ENCODE results near the gene SEMA4B. TPM values are rescaled to one million over a fixed set of nuclear protein-coding genes. Genes with fewer than 3 reads are reported as not detected.

SEMA4B gene
- total and polyA plus RNA-seq, 2 of the 8 experiments (the other 6 are each of a cell fraction or from before 2014, with no cell fraction given) = 42.7 to 43.0 TPM

- WGBS, 2 experiments (ENCODE audit: extremely low coverage in 1 of 2, insufficient coverage in 1 of 2, insufficient read length in 1 of 2, insufficient replicate concordance in 2 of 2, low coverage in 1 of 2, low lambda C conversion rate in 2 of 2, missing lambda C conversion rate in 1 of 2) = 95% methylated on average over 13 of the region's 15 CpGs; no CpG with 5 or more reads in 1 of the 2 experiments
- TF ChIP-seq GABPA (IDR thresholded peaks at IDR 0.05; ENCODE audit: borderline replicate concordance, insufficient read depth, low read length) (no peak), HDAC6 (IDR thresholded peaks at IDR 0.05; ENCODE audit: low read depth, low read length) (no peak), CBX5 (IDR thresholded peaks at IDR 0.05; ENCODE audit: low read depth, low read length) (no peak), SIN3A (conservative IDR thresholded peaks at IDR 0.05 in 1 of 2, IDR thresholded peaks at IDR 0.05 in 1 of 2; ENCODE audit: low read depth in 1 of 2, low read length in 2 of 2) (no peak), POU5F1 (IDR thresholded peaks at IDR 0.05; ENCODE audit: low read depth, low read length) (no peak), PHF8 (conservative IDR thresholded peaks at IDR 0.05; ENCODE audit: low read depth, low read length) (no peak), RXRA (IDR thresholded peaks at IDR 0.05; ENCODE audit: insufficient read depth, low read depth, low read length) (no peak), KDM1A (IDR thresholded peaks at IDR 0.05; ENCODE audit: borderline replicate concordance, low read length) (no peak), NANOG (IDR thresholded peaks at IDR 0.05; ENCODE audit: insufficient read depth, low read depth, low read length, poor library complexity, severe bottlenecking) (no peak), BACH1 (IDR thresholded peaks at IDR 0.05; ENCODE audit: low read length) (no peak), EP300 (IDR thresholded peaks at IDR 0.05; ENCODE audit: borderline replicate concordance in 1 of 2, low read depth in 2 of 2, low read length in 2 of 2) (no peak), POLR2AphosphoS5 (IDR thresholded peaks at IDR 0.05; ENCODE audit: low read depth, low read length) (no peak; the same call in 1 of the 2 replicates), TBP (IDR thresholded peaks at IDR 0.05; ENCODE audit: low read depth, low read length) (no peak)
- TF ChIP-seq, protein P1, sequence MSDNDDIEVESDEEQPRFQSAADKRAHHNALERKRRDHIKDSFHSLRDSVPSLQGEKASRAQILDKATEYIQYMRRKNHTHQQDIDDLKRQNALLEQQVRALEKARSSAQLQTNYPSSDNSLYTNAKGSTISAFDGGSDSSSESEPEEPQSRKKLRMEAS (IDR thresholded peaks at IDR 0.05) = no peak
These were observed 27.8 kb downstream of the SEMA4B start for GRCh38 chr15:90228960-90229359.

More at GRCh38 chr15:90228960-90229359, 27.8 kb downstream of the SEMA4B start:
- Histone ChIP-seq H3K4me2 (ENCODE audit: insufficient read depth in 1 of 2, low read depth in 2 of 2, low read length in 2 of 2) (no peak overlapping the region), H2AK5ac (ENCODE audit: low read depth, low read length) (no peak overlapping the region), H3K4ac (replicated peaks; ENCODE audit: insufficient read length, low read depth, low read length) (no peak overlapping the region), H3K56ac (replicated peaks; ENCODE audit: insufficient read length, low read depth, low read length) (no peak overlapping the region), H3K23me2 (ENCODE audit: low read depth, low read length) (peaks cover 5% of the 10 kb centered on the region), H3K36me3 (ENCODE audit: control insufficient read depth in 2 of 4, insufficient read depth in 4 of 4, low read length in 3 of 4) (peaks cover 9 to 41% (median 28%) of the 10 kb centered on the region in 4 experiments; a peak in 6 of 8 replicates), H3K4me3 (ENCODE audit: extremely low read depth in 1 of 4, insufficient read depth in 2 of 4, low read depth in 3 of 4, low read length in 4 of 4) (no peak overlapping the region), H4K20me1 (replicated peaks in 1 of 2; ENCODE audit: control insufficient read depth in 1 of 2, insufficient read depth in 2 of 2, low read length in 2 of 2) (peaks cover 0 to 6% of the 10 kb centered on the region in 2 experiments), H3K14ac (ENCODE audit: insufficient read length) (no peak overlapping the region), H2BK20ac (ENCODE audit: low read length) (no peak overlapping the region), H3K4me1 (replicated peaks in 1 of 4; ENCODE audit: control insufficient read depth in 3 of 4, insufficient read depth in 4 of 4, low read length in 3 of 4) (peaks cover 0 to 6% (median under 1%) of the 10 kb centered on the region in 4 experiments; a peak in 3 of 7 replicates), H2BK12ac (ENCODE audit: low read depth, low read length) (no peak overlapping the region), H3K9me3 (ENCODE audit: insufficient read depth in 2 of 2, low read depth in 1 of 2, low read length in 1 of 2) (no peaks in the 10 kb centered on the region), H2BK120ac (replicated peaks; ENCODE audit: low read depth, low read length) (no peak overlapping the region), H4K5ac (ENCODE audit: insufficient read length, low read depth, low read length) (no peak overlapping the region), H3K23ac (ENCODE audit: insufficient read length) (no peak overlapping the region), H3K79me1 (ENCODE audit: low read depth, low read length) (peaks cover 6% of the 10 kb centered on the region), H2BK15ac (ENCODE audit: low read length) (no peak overlapping the region), H3K27me3 (replicated peaks in 1 of 4; ENCODE audit: control insufficient read depth in 3 of 4, extremely low read depth in 1 of 4, insufficient read depth in 3 of 4, low read length in 3 of 4) (no peaks in the 10 kb centered on the region), H3K9ac (replicated peaks in 1 of 4; ENCODE audit: extremely low read depth in 1 of 4, low read depth in 3 of 4, low read length in 3 of 4) (no peak overlapping the region), H3K27ac (ENCODE audit: low read depth, low read length) (no peak overlapping the region), H4K8ac (ENCODE audit: extremely low read depth, insufficient read depth, low read length) (no peak overlapping the region), H2AFZ (ENCODE audit: low read length) (no peak overlapping the region), H3K79me2 (ENCODE audit: control insufficient read depth in 1 of 2, insufficient read depth in 2 of 2, low read length in 2 of 2) (no peaks in the 10 kb centered on the region), H3K18ac (ENCODE audit: extremely low read depth, low read length) (no peak overlapping the region), H2BK5ac (ENCODE audit: low read depth, low read length) (no peak overlapping the region), H4K91ac (replicated peaks; ENCODE audit: insufficient read length, low read length) (no peak overlapping the region)
- FAIRE-seq (no peak), DNase-seq (ENCODE audit: low read depth in 1 of 2, low spot score in 2 of 2) (no peak)
- POLR2A ChIA-PET (ENCODE audit: partially characterized antibody) = no interaction called here
- CTCF ChIA-PET (ENCODE audit: partially characterized antibody) = interaction anchor here (0.6 to 2.2 kb wide), 3 partner anchors 10 to 241 kb away, joined by 3 to 6 read pairs (median 3); no protein-coding TSS in a partner anchor
